ENCODE results near the gene RCE1.

Gene RCE1

DNA sequence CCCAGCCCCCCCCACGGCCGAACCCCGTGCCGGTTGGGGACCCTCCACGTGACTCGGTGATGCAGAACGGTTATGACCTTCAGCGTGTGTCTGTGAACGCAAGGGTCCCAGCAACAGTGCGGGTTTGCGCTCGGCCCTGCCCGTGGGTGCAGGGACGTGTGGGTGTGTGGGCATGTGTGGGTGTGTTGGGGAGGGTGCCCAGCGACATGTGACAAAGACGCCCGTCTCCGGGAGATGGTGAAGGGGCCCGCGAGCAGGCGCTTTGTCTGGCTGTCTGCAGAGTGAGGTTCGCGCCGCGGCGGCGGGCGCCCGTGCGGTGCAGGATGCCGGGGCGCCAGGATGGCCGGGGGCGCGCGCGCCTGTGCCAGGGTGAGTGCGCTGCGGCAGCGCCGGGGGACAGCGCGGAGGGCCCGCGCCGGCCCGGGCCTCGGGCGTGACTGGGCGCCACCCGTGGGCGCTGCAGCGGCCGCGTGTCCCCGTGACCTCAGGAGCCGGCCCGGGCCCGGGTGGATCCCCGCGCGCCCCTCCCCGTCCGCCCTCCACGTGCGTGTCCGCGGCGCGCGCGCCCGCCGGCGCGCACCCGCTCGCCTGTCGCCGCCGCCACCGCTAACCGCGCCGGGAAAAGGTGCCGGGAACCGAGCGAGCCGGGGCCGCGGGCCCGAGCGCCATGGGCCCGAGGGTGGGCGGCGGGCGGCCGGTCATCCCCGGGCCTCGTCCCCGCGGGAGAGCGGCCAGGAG lies 13.4 kb downstream of the RCE1 start, which contains the start of gene LRFN4:
LRFN4 (plus strand) TSS at position 569 of the 738 bp plus-strand sequence. CDS start 681 bp downstream, outside the sequence.
- peak within 1 kb of the TSS; percentile 97 for H3K27ac ChIP-seq (ENCODE audit: low read length)
- peaks cover 33% of the 10 kb centered on the region for H3K79me2 ChIP-seq (ENCODE audit: insufficient read depth, low read length)
- peak within 1 kb of the TSS; percentile 42 to 86; a peak in 3 of 4 replicates for H3K4me3 ChIP-seq (ENCODE audit: low read depth in 1 of 2, low read length in 2 of 2)
- peak within 1 kb of the TSS; percentile 88 for H3K4me2 ChIP-seq (ENCODE audit: insufficient read depth, low read length)
- peak within 1 kb of the TSS; percentile 65 for H3K9ac ChIP-seq (ENCODE audit: low read depth, low read length)
- peak; percentile 59 for ATAC-seq (ENCODE audit: insufficient read depth, low read depth)
- no peaks in the 10 kb centered on the region for H3K27me3 ChIP-seq (ENCODE audit: insufficient read depth, low read length, poor library complexity)
- peak within 1 kb of the TSS; percentile 89 for H2AFZ ChIP-seq (ENCODE audit: low read depth, low read length)
- peaks cover 38% of the 10 kb centered on the region for H3K4me1 ChIP-seq (ENCODE audit: insufficient read depth, low read length)
- DNase-seq: no peak
- no peaks in the 10 kb centered on the region for H3K9me3 ChIP-seq (ENCODE audit: insufficient read depth, low read length, severe bottlenecking)
- no peak for TF ChIP-seq CTCF (IDR thresholded peaks at IDR 0.05; ENCODE audit: borderline replicate concordance, extremely low read depth, low read length, poor library complexity, severe bottlenecking)
- no peak for TF ChIP-seq EZH2 (IDR thresholded peaks at IDR 0.05; ENCODE audit: borderline replicate concordance, low read depth, low read length, severe bottlenecking)
- peaks cover 24% of the 10 kb centered on the region; the same call in 1 of the 2 replicates for H4K20me1 ChIP-seq (ENCODE audit: insufficient read depth, low read length)
- peaks cover 36% of the 10 kb centered on the region for H3K36me3 ChIP-seq (ENCODE audit: insufficient read depth, low read length)

DNA sequence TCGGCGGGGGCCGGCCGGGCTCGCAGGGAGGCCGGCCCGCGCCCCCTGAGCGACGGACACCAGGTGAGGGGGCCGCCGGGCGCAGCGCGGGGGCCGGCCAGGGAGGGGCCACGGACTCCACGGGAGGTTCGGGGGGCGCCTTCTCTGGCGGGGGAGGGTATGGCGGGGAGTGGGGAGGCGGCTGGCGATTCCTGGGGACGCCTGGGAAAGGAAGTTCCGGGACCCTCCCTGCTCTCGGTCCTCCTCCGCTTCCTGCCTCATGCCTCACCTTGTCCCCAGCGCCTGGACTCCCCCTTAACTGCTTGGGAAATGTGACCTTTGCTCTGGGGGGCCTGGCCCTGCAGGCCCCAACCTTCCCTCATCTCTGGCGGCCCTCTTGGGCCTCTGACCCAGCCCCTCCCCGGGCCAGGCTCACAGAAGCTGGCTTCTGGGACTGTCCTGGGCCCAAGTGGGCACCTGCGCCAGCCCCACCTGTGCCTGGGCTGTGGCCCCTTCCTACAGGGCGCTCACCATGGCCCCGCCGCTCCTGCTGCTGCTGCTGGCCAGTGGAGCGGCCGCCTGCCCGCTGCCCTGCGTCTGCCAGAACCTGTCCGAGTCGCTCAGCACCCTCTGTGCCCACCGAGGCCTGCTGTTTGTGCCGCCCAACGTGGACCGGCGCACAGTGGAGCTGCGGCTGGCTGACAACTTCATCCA lies 14.1 kb downstream of the RCE1 start:
- ATAC-seq (ENCODE audit: insufficient read depth, low read depth) (no peak), DNase-seq (peak; percentile 45)
- H3K9me3 ChIP-seq (ENCODE audit: insufficient read depth, low read length, severe bottlenecking): no peaks in the 10 kb centered on the region
- H2AFZ ChIP-seq (ENCODE audit: low read depth, low read length): peak overlapping the region; percentile 89
- peak overlapping the region; percentile 85 for H3K27ac ChIP-seq (ENCODE audit: low read length)
- H3K9ac ChIP-seq (ENCODE audit: low read depth, low read length): peak overlapping the region; percentile 65
- H3K4me3 ChIP-seq (ENCODE audit: low read depth in 1 of 2, low read length in 2 of 2): peak overlapping the region; percentile 42 to 86; a peak in 3 of 4 replicates
- peaks cover 33% of the 10 kb centered on the region for H3K79me2 ChIP-seq (ENCODE audit: insufficient read depth, low read length)
- peak overlapping the region; percentile 88 for H3K4me2 ChIP-seq (ENCODE audit: insufficient read depth, low read length)
- H3K4me1 ChIP-seq (ENCODE audit: insufficient read depth, low read length): peaks cover 38% of the 10 kb centered on the region
- H3K36me3 ChIP-seq (ENCODE audit: insufficient read depth, low read length): peaks cover 41% of the 10 kb centered on the region
- H4K20me1 ChIP-seq (ENCODE audit: insufficient read depth, low read length): peaks cover 28% of the 10 kb centered on the region; the same call in 1 of the 2 replicates
- H3K27me3 ChIP-seq (ENCODE audit: insufficient read depth, low read length, poor library complexity): no peaks in the 10 kb centered on the region
- TF ChIP-seq EZH2 (IDR thresholded peaks at IDR 0.05; ENCODE audit: borderline replicate concordance, low read depth, low read length, severe bottlenecking) (no peak), CTCF (IDR thresholded peaks at IDR 0.05; ENCODE audit: borderline replicate concordance, extremely low read depth, low read length, poor library complexity, severe bottlenecking) (no peak)

GRCh38 chr11:66857927-66858185 lies 14.6 kb downstream of the RCE1 start:
- Histone ChIP-seq H3K27me3 (ENCODE audit: insufficient read depth, low read length, poor library complexity) (no peaks in the 10 kb centered on the region), H3K4me1 (ENCODE audit: insufficient read depth, low read length) (peaks cover 38% of the 10 kb centered on the region), H3K27ac (ENCODE audit: low read length) (peak overlapping the region; percentile 85), H4K20me1 (ENCODE audit: insufficient read depth, low read length) (peaks cover 28% of the 10 kb centered on the region; the same call in 1 of the 2 replicates), H3K79me2 (ENCODE audit: insufficient read depth, low read length) (peaks cover 33% of the 10 kb centered on the region), H3K36me3 (ENCODE audit: insufficient read depth, low read length) (peaks cover 41% of the 10 kb centered on the region), H3K9me3 (ENCODE audit: insufficient read depth, low read length, severe bottlenecking) (no peaks in the 10 kb centered on the region), H3K4me3 (ENCODE audit: low read depth in 1 of 2, low read length in 2 of 2) (peak overlapping the region in 1 of 2 experiments; percentile 86; a peak in 3 of 4 replicates), H2AFZ (ENCODE audit: low read depth, low read length) (no peak overlapping the region), H3K9ac (ENCODE audit: low read depth, low read length) (peak overlapping the region; percentile 65), H3K4me2 (ENCODE audit: insufficient read depth, low read length) (peak overlapping the region; percentile 88)
- ATAC-seq (ENCODE audit: insufficient read depth, low read depth) (no peak), DNase-seq (no peak)
- TF ChIP-seq EZH2 (IDR thresholded peaks at IDR 0.05; ENCODE audit: borderline replicate concordance, low read depth, low read length, severe bottlenecking) (no peak), CTCF (IDR thresholded peaks at IDR 0.05; ENCODE audit: borderline replicate concordance, extremely low read depth, low read length, poor library complexity, severe bottlenecking) (no peak)

All from DND-41 (cell line).